Measurements from ENCODE around the gene ANKHD1.
"Not testable (repeated sequence)": the region's sequence is repeated elsewhere in the genome, so short reads cannot be mapped to it uniquely, and the experiment has no call there.

Gene ANKHD1

GRCh38 chr5:140429724-140430123, 28.1 kb downstream of the ANKHD1 start:
- DNase-seq = no peak

- no peak for DNase-seq
Measured at GRCh38 chr5:140432212-140432611, 30.6 kb downstream of the ANKHD1 start.

GRCh38 chr5:140432916-140433315, 31.3 kb downstream of the ANKHD1 start:
- no peak for DNase-seq

GRCh38 chr5:140457368-140457767, 55.7 kb downstream of the ANKHD1 start:
- DNase-seq = not testable (repeated sequence)

- no peak for DNase-seq
Measured at GRCh38 chr5:140466981-140467742, 65.5 kb downstream of the ANKHD1 start.

GRCh38 chr5:140468188-140468587, 66.6 kb downstream of the ANKHD1 start:
- DNase-seq = no peak

- no peak for DNase-seq
Measured at GRCh38 chr5:140469259-140469658, 67.6 kb downstream of the ANKHD1 start.

GRCh38 chr5:140480310-140481014, 78.8 kb downstream of the ANKHD1 start:
- DNase-seq = no peak

GRCh38 chr5:140481758-140482157, 80.1 kb downstream of the ANKHD1 start:
- DNase-seq = no peak

GRCh38 chr5:140483055-140483454, 81.4 kb downstream of the ANKHD1 start:
- DNase-seq = no peak

- not testable (repeated sequence) for DNase-seq
Measured at GRCh38 chr5:140488141-140488540, 86.5 kb downstream of the ANKHD1 start.

- no peak for DNase-seq
Measured at GRCh38 chr5:140488914-140489313, 87.3 kb downstream of the ANKHD1 start.

GRCh38 chr5:140497897-140498296, 96.3 kb downstream of the ANKHD1 start:
- DNase-seq = no peak

- DNase-seq = no peak
Measured at GRCh38 chr5:140498591-140498990, 97.0 kb downstream of the ANKHD1 start.

- no peak for DNase-seq
Measured at GRCh38 chr5:140502834-140503233, 101.2 kb downstream of the ANKHD1 start.

- no peak for DNase-seq
Measured at GRCh38 chr5:140509898-140510297, 108.3 kb downstream of the ANKHD1 start.

GRCh38 chr5:140513124-140513523, 111.5 kb downstream of the ANKHD1 start:
- no peak for DNase-seq

GRCh38 chr5:140524003-140524402, 122.4 kb downstream of the ANKHD1 start:
- DNase-seq = no peak

GRCh38 chr5:140540227-140540626, 138.6 kb downstream of the ANKHD1 start:
- DNase-seq = no peak

- no peak for DNase-seq
Measured at GRCh38 chr5:140542972-140543371, 141.3 kb downstream of the ANKHD1 start.

GRCh38 chr5:140544986-140545385, 143.4 kb downstream of the ANKHD1 start:
- DNase-seq = no peak

GRCh38 chr5:140545606-140546005, 144.0 kb downstream of the ANKHD1 start:
- no peak for DNase-seq

GRCh38 chr5:140546851-140547507, 145.3 kb downstream of the ANKHD1 start:
- peak in 1 of 2 donors; percentile 33 for DNase-seq
